ENCODE measurements around the gene BAZ1A.
"Not testable (repeated sequence)": the region's sequence is repeated elsewhere in the genome, so short reads cannot be mapped to it uniquely, and the experiment has no call there.

The BAZ1A gene

DNA sequence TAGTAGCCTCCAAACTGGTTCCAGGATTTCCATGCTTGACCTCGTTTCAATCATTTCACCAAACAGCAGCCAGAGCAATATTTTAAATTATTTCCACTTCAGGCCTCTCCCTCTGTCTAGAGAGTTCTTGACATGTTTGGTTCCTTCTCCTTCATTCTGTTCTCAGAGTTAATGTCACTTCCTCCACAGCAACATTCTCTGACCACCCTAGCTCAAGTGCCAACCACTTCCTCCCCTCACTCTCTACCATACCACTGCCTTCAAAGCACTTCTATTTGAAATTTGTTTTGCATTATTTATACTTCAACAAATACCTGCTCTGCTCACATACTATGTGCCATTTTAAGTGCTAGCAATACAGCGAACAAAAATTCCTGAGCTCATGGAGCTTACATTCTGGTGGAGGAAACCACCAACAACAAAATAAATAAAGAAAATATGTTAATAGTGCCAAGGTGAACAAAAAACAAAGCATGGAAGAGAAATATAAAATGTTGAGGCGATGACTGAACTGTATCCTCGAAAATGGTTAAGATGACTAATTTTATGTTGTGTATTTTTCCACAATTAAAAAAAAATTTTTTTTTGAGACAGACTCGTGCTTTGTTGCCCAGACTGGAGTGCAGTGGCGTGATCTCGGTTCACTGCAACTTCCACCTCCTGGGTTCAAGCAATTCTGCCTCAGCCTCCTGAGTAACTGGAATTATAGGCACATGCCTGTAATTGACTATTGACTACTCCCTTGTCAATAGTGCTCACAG, 17.3 kb downstream of the BAZ1A start:
- DNase-seq (ENCODE audit: low read depth), result no peak

DNA sequence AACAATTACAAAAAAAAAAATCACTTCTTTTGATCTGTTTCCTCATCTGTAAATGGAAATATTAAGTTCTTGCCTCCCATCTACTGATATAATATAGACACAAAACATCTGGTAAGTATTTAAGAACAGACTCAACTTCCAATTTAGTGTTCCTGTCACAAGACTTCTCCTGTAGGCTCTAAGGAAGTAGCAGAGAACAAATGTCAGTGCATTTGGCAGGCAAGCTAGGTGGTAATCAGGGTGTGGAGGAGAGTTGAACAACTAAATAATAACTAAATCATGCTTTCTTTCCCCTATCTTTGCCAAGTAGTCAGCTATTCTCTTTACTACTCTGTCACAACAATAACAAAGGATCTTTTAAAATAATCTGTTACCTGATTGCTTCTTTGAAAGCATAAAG, 22.1 kb downstream of the BAZ1A start:
- no peak for DNase-seq (ENCODE audit: low read depth)

DNA sequence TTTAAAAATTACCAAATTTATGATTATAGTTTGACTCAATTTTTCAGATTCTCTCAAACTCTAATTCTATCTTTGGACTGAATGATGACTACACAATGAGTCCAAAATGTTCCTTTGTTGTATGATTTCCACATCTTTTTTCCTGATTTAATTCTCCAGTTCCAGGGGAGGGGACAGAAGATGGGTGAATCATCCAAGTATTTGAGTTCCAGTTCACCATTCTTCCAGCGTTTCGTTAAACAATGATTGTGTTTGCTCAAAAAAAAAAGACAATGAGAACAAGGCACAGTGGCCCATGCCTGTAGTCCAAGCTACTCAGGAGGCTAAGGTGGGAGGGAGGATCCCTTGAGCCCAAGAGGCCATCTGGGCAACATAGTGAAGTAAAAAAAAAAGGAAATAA, 23.8 kb downstream of the BAZ1A start:
- DNase-seq (ENCODE audit: low read depth), result no peak

DNA sequence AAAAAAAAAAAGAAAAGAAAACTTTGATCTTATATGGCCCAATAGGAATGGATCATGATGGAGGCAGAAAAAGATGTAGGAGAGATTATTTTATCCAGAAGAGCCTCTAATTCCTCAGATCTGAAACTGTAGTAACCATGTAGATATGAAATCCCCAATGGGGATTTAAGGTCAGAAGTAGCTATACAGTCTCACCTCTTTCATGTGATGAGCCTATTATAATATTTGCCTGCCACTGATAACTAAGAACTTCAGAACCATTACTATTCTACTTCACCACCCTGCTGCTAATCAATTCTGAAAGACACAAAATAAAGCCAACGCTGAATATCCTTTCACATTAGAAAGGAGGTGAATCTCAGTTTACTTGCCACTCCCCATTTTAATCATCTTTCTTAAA, 29.3 kb downstream of the BAZ1A start:
- DNase-seq (ENCODE audit: low read depth), result no peak

DNA sequence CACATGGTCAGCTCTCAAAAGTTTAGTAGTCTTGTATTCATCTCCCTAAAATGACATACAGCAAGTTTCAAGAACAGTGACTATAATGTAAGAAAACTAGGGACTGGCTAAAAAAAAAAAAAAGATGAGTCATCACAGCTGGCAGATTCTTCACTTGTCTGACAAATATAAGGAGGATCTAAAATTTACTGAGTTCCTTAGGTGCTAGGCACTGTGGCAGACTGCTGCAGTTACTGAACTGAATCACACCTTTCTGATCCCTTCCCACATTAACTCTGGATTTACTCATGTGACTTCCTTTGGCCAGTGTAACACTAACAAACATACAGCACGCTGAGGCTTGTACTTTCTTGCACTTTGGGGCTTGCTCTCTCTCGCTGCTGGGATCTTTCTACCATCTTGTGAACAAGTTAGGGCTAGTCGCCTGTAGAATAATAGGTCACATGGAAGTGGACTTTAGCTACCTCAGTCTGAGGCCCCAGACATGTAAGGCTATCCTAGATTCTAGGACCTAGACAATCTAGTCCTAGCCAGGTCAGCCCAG, 32.1 kb downstream of the BAZ1A start:
- DNase-seq (ENCODE audit: low read depth), result no peak

DNA sequence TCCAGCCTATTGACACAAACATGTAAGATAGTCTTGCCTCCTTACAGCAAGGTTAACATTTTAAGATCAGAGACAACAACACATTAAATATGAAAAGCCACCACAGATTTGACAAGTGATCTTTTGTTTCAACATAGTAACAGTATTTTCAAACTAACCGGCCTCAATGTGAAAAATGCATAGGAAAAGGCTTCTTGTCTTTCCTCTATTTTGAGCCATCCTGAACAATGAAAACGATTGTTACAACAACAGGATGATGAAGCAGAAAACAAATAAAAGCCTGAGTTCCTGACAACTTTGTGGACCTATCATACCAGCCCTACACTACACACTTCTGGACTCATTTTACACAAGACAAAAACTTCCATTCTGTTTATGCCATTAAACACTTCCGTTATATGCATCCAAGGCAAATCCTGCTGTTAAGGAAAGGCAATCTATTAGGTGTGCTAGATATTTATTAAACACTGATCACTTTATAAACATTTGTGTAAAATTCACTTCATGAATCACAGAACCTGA, 37.3 kb downstream of the BAZ1A start:
- no peak for DNase-seq (ENCODE audit: low read depth)

DNA sequence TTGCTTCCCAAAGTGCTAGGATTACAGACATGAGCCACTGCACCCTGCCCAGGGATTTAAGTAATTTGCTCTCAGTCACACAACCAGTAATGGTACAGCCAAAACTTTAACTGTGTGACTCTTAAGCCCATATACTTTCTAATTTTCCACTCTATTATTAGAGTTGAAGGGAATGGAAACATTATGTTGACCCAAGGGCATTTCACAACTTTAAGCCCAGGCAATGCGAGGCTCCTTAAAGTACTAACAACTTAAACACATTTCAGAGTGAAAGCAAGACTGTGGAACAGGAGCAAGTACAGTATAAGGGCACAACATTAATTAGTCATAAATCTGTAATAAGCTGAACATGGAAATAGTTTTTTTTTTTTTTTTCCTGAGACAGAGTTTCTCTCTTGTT, 39.8 kb downstream of the BAZ1A start:
- no peak for DNase-seq (ENCODE audit: low read depth)

DNA sequence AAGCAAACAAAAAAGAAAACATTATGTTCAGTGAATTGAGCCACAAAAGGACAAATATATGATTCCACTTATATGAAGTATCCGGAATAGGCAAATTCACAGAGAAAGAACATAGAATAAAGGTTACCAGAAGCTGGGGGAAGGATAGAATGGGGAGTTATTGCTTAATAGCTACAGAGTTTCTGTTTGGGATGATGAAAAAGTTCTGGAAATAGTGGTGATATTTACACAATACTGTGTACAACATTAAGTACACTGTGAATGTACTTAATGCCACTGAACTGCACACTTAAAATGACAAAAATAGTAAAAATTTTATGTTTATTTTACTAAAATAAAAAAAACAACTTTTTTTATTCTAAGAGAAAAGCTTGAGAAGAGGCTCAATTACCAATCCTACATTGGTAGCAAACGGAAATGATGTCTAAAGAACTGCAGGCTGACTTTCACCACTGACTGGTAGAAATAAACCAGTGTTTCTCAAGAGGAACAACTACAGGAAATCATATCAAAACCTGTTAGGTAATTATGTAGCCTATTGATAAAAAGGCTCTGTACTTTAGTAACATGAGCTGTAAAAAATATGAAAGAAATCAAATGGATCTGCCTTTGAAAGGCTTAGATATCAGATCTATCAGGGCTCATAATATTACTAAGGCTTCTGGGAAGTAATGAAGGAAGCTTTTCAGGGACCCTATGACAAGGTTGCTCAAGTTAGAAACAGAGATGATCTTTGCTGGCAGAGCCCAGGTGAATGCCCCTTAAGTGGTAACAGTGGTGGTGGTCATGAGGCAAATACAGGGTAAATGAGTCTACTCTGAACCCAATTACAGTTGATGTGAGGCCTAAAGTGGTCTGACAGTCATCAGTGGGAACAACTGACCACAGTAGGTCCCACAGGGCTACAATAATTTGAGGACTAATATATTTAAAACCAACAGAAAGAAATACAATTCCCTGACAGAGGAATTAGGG, 41.3 kb downstream of the BAZ1A start:
- no peak for DNase-seq (ENCODE audit: low read depth)

DNA sequence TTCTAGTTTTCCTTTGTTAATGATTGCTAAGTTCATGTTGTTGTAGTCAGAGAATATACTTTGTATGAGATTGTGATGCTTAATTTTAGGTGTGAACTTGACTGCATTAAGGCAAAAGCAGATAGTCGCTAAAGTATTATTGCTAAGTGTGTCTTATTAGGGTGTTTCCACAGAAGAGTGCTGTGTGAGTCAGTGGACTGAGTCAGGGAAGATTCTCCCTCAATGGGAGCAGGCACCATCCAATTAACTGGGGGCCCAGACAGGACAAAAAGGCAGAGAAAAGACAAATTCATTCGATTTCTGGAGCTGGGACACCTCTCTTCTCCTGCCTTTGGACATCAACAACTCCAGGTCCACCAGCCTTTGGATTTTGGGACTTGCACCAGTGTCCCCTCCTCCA, 48.5 kb downstream of the BAZ1A start:
- DNase-seq (ENCODE audit: low read depth), result no peak

DNA sequence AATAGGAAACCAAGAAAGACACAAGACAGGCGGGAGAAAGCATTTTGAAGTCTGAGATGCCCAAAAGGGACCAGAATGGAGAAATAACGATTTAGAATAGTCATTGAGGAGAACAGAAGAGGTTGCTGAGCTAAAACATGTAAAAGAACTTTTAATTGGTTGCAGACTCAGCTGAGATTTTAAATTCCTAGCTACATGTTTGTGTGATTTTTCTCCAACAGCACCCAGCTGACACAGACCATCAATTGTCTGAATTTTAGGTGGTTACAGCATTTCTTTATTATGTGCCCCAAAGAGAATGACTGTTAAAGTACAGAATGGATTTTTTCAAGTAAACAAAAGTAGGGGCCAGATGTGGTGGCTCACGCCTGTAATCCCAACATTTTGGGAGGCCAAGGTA, 50.3 kb downstream of the BAZ1A start:
- no peak for DNase-seq (ENCODE audit: low read depth)

DNA sequence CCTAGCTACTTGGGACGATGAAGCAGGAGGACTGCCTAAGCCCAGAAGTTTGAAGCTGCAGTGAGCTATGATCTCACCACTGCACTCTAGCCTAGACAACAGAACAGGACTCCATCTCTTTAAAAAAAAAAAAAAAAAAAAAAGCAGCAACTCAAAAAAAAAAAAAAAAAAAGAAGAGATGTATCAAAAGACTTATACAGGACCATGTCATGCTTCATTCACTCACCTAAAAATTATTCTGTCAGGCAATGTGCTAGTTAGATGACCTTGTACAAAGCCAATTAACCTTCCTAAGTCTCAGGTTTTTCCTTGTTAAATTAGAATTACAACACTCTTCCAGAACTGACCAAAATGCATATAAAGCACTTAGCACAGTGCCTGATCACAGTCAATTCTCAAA, 50.9 kb downstream of the BAZ1A start:
- DNase-seq (ENCODE audit: low read depth), result no peak

DNA sequence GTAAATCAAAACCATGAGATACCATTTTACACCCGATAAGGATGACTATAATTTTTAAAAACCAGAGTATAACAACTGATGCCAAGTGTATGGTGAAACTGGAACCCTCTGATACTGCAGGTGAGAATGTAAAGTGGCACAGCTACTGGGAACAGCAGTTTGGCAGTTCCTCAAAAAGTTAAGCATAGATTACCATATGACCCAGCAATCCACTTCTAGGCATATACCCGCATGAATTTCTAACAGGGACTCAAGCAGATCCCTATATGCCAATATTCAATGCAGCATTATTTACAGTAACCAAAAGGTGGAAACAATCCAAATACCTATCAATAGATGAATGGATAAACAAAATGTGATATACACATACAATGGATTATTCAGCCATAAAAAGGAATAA, 57.4 kb downstream of the BAZ1A start:
- DNase-seq (ENCODE audit: low read depth), result no peak

DNA sequence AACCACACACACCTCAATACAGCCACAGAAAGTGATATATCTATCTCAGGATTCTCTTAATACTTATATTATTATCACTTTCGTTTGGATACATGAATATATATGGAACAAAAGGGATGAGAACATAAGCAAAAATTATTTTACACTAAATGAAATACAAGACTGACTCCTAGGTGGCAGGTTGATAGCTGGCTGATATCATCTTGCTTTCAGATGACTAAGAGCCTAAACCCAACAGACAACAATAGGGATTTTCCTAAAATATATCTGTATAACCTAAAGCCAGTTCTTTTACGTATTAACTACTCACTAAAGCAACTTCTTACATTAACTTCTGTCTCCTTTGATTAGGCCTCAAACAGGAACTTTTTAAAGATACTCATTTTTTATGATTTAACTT, 65.1 kb downstream of the BAZ1A start:
- DNase-seq (ENCODE audit: low read depth), result no peak

DNA sequence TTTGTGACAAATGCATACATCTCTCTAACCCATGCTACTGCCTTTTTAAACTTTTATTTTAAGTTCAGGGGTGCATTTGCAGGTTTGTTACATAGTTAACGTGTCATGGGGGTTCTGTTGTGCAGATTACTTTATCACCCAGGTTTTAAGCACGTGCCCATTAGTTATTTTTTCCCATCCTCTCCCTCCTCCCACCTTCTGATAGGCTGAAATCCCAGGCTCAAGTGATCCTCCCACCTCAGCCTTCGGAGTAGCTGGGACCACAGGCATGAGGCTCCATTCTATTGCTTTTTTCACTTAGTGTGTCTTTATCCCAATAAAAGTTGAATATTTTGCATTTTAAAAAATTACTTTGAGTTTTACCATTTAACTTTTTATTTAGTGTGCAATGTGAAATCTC, 68.9 kb downstream of the BAZ1A start:
- no peak for DNase-seq (ENCODE audit: low read depth)

DNA sequence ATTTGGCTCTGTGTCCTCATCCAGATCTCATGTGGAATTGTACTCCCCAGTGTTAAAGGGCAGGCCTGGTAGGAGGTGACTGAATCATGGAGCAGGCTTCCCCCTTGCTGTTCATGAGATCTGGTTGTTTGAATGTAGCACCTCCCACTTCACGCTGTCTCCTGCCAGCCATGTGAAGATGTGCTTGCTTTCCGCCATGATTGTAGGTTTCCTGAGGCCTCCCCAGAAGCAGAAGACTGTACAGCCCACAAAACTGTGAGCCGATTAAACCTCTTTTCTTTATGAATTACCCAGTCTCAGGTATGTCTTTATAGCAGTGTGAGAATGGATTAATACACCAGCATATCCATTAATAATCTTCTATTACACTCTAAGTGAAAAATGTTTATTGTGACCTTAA, 70.2 kb downstream of the BAZ1A start:
- DNase-seq (ENCODE audit: low read depth), result no peak

DNA sequence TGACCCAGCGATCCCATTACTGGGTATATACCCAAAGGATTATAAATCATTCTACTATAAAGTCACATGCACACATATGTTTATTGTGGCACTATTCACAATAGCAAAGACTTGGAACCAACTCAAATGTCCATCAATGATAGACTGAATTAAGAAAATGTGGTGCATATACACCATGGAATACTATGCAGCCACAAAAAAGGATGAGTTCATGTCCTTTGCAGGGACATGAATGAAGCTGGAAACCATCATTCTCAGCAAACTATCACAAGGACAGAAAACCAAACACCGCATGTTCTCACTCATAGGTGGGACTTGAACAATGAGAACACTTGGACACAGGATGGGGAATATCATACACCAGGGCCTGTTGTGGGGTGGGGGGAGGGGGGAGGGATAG, 76.3 kb downstream of the BAZ1A start:
- DNase-seq (ENCODE audit: low read depth), result not testable (repeated sequence)

DNA sequence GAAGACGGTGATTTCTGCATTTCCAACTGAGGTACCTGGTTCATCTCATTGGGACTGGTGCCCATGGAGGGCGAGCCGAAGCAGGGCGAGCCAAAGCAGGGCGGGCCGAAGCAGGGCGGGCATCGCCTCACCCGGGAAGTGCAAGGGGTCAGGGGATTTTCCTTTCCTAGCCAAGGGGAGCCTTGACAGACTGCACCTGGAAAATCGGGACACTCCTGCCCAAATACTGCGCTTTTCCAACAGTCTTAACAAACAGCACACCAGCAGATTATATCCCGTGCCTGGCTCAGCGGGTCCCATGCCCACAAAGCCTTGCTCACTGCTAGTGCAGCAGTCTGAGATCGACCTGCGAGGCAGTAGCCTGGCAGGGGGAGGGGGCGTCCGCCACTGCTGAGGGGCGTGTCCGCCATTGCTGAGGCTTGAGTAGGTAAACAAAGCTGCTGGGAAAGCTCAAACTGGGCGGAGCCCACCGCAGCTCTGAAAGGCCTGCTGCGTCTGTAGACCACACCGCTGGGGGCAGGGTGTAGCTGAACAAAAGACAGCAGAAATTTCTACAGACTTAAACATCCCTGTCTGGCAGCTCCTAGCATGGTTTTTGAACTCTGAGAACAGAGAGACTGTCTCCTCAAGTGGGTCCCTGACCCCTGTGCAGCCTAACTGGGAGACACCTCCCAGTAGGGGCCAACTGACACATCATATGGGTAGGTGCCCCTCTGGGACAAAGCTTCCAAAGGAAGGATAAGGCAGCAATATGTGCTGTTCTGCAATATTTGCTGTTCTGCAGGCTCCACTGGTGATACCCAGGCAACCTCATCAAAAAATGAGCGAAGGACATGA, 77.2 kb downstream of the BAZ1A start:
- DNase-seq (ENCODE audit: low read depth), result no peak

DNA sequence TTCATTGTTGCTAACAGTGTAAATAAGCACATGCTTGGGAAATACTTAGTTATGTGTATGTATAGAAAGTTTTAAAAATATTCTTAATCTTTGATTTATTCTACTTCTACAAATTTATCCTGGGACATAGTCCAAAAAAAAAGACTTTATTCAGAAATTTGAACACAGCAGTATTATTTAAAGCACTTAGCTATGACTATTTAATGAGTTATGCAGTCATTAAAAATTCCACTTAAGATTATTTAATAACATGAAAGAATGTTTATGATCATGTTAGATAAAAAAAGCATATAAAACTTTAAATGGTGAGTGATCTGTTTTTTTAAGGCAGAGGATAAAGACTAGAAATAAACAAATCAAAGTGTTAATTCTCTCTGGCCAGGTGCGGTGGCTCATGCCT, 78.3 kb downstream of the BAZ1A start:
- no peak for DNase-seq (ENCODE audit: low read depth)

DNA sequence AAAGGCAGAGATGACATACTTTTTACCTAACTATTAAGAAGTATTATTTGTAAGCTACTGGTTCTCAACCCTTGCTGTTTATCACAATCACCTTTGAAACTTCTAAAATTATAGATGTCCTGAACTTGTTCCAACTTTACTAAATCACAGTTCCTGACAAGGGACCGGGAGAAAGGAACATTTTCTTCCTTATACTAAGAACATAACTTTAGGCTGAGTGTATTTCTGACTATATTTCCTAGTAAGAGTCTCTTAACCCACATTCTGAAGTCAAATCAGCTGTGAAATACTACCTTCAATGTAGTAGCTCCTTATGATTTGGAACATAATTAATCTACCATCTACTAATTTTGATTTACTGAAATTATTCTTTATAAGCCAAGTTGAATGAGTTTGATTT, 80.2 kb downstream of the BAZ1A start:
- DNase-seq (ENCODE audit: low read depth), result no peak

DNA sequence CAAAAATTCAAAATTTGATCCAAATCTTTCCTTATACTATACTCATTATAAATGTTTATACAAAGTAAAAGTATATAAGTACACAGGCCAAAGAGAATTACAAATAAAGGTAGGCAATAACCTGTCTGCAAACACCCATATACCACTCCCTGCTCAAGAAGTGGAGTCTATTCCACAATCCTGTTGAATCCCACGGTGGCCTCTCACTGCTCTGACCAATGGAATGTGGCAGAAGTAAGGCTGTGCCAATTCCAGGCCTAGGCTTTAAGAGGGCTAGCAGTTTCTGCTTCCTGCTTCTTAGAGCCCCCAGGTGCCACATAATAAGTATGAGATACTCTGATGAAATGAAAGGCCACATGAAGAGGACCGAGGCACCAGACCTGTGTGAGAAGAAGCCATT, 80.9 kb downstream of the BAZ1A start:
- no peak for DNase-seq (ENCODE audit: low read depth)

DNA sequence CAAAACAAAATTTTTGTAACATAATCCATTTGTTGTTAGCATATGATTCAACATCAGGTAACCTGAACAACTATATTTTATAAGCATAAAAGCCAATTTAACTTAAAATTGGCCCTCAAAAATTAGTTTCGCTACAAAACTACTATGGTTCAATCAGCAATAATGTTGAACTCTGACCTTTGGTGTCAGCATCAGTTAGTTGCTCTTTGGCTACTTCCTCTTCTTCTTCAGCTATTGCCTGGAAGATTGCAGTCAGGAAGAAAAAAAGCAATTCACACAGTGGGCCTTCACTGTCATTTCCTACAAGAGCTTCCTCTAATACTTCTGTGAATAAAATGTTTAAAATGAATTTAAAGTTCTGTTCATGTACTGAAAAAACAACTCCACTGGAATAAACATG, 82.6 kb downstream of the BAZ1A start:
- no peak for DNase-seq (ENCODE audit: low read depth)
